ENCODE results near the gene TMOD1.

DNA sequence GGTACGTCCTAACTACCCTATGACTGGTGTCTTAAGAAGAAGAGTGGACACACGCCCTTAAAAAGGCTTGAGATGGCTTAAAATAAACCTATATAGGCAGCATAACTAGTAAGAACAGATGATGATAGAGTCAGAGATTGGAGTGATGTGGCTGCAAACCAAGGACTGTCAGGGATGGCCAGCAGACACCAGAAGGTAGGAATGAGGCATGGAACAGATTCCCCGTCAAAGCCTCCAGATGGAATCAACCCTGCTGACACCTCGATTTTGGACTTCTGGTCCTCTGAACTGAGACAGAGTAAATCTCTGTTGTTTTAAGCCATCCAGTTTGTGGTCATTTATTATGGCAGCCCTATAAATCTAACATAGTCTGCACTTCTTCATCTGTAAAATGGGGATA, 7.4 kb downstream of the TMOD1 start:
- no peak for TF ChIP-seq POLR2A (IDR thresholded peaks at IDR 0.05; ENCODE audit: low read depth, low read length)
- TF ChIP-seq, protein P1, sequence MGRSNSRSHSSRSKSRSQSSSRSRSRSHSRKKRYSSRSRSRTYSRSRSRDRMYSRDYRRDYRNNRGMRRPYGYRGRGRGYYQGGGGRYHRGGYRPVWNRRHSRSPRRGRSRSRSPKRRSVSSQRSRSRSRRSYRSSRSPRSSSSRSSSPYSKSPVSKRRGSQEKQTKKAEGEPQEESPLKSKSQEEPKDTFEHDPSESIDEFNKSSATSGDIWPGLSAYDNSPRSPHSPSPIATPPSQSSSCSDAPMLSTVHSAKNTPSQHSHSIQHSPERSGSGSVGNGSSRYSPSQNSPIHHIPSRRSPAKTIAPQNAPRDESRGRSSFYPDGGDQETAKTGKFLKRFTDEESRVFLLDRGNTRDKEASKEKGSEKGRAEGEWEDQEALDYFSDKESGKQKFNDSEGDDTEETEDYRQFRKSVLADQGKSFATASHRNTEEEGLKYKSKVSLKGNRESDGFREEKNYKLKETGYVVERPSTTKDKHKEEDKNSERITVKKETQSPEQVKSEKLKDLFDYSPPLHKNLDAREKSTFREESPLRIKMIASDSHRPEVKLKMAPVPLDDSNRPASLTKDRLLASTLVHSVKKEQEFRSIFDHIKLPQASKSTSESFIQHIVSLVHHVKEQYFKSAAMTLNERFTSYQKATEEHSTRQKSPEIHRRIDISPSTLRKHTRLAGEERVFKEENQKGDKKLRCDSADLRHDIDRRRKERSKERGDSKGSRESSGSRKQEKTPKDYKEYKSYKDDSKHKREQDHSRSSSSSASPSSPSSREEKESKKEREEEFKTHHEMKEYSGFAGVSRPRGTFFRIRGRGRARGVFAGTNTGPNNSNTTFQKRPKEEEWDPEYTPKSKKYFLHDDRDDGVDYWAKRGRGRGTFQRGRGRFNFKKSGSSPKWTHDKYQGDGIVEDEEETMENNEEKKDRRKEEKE (IDR thresholded peaks at IDR 0.05) = no peak
- TF ChIP-seq, protein P2, sequence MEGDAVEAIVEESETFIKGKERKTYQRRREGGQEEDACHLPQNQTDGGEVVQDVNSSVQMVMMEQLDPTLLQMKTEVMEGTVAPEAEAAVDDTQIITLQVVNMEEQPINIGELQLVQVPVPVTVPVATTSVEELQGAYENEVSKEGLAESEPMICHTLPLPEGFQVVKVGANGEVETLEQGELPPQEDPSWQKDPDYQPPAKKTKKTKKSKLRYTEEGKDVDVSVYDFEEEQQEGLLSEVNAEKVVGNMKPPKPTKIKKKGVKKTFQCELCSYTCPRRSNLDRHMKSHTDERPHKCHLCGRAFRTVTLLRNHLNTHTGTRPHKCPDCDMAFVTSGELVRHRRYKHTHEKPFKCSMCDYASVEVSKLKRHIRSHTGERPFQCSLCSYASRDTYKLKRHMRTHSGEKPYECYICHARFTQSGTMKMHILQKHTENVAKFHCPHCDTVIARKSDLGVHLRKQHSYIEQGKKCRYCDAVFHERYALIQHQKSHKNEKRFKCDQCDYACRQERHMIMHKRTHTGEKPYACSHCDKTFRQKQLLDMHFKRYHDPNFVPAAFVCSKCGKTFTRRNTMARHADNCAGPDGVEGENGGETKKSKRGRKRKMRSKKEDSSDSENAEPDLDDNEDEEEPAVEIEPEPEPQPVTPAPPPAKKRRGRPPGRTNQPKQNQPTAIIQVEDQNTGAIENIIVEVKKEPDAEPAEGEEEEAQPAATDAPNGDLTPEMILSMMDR (IDR thresholded peaks at IDR 0.05 in 2 of 3, conservative IDR thresholded peaks at IDR 0.05 in 1 of 3; ENCODE audit: control insufficient read depth in 2 of 3, extremely low read depth in 1 of 3, insufficient read depth in 1 of 3, low read depth in 3 of 3, low read length in 3 of 3) = no peak
- TF ChIP-seq TCF7 (IDR thresholded peaks at IDR 0.05; ENCODE audit: borderline replicate concordance) = no peak
- no peak for TF ChIP-seq RAD21 (IDR thresholded peaks at IDR 0.05; ENCODE audit: insufficient read depth, low read depth, low read length)
- TF ChIP-seq, protein P3, sequence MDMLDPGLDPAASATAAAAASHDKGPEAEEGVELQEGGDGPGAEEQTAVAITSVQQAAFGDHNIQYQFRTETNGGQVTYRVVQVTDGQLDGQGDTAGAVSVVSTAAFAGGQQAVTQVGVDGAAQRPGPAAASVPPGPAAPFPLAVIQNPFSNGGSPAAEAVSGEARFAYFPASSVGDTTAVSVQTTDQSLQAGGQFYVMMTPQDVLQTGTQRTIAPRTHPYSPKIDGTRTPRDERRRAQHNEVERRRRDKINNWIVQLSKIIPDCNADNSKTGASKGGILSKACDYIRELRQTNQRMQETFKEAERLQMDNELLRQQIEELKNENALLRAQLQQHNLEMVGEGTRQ (IDR thresholded peaks at IDR 0.05; ENCODE audit: borderline replicate concordance, low read depth, low read length) = no peak
- no peak for TF ChIP-seq ZNF24 (IDR thresholded peaks at IDR 0.05)
- TF ChIP-seq, protein P4, sequence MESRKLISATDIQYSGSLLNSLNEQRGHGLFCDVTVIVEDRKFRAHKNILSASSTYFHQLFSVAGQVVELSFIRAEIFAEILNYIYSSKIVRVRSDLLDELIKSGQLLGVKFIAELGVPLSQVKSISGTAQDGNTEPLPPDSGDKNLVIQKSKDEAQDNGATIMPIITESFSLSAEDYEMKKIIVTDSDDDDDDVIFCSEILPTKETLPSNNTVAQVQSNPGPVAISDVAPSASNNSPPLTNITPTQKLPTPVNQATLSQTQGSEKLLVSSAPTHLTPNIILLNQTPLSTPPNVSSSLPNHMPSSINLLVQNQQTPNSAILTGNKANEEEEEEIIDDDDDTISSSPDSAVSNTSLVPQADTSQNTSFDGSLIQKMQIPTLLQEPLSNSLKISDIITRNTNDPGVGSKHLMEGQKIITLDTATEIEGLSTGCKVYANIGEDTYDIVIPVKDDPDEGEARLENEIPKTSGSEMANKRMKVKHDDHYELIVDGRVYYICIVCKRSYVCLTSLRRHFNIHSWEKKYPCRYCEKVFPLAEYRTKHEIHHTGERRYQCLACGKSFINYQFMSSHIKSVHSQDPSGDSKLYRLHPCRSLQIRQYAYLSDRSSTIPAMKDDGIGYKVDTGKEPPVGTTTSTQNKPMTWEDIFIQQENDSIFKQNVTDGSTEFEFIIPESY (IDR thresholded peaks at IDR 0.05) = no peak
- TF ChIP-seq SUZ12 (IDR thresholded peaks at IDR 0.05; ENCODE audit: unreplicated experiment) = no peak
- TF ChIP-seq, protein P5, sequence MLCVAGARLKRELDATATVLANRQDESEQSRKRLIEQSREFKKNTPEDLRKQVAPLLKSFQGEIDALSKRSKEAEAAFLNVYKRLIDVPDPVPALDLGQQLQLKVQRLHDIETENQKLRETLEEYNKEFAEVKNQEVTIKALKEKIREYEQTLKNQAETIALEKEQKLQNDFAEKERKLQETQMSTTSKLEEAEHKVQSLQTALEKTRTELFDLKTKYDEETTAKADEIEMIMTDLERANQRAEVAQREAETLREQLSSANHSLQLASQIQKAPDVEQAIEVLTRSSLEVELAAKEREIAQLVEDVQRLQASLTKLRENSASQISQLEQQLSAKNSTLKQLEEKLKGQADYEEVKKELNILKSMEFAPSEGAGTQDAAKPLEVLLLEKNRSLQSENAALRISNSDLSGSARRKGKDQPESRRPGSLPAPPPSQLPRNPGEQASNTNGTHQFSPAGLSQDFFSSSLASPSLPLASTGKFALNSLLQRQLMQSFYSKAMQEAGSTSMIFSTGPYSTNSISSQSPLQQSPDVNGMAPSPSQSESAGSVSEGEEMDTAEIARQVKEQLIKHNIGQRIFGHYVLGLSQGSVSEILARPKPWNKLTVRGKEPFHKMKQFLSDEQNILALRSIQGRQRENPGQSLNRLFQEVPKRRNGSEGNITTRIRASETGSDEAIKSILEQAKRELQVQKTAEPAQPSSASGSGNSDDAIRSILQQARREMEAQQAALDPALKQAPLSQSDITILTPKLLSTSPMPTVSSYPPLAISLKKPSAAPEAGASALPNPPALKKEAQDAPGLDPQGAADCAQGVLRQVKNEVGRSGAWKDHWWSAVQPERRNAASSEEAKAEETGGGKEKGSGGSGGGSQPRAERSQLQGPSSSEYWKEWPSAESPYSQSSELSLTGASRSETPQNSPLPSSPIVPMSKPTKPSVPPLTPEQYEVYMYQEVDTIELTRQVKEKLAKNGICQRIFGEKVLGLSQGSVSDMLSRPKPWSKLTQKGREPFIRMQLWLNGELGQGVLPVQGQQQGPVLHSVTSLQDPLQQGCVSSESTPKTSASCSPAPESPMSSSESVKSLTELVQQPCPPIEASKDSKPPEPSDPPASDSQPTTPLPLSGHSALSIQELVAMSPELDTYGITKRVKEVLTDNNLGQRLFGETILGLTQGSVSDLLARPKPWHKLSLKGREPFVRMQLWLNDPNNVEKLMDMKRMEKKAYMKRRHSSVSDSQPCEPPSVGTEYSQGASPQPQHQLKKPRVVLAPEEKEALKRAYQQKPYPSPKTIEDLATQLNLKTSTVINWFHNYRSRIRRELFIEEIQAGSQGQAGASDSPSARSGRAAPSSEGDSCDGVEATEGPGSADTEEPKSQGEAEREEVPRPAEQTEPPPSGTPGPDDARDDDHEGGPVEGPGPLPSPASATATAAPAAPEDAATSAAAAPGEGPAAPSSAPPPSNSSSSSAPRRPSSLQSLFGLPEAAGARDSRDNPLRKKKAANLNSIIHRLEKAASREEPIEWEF (IDR thresholded peaks at IDR 0.05; ENCODE audit: insufficient replicate concordance, low read depth, low read length) = no peak
- TF ChIP-seq, protein P6, sequence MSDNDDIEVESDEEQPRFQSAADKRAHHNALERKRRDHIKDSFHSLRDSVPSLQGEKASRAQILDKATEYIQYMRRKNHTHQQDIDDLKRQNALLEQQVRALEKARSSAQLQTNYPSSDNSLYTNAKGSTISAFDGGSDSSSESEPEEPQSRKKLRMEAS (IDR thresholded peaks at IDR 0.05; ENCODE audit: low read depth, low read length) = no peak
- TF ChIP-seq MTA3 (IDR thresholded peaks at IDR 0.05; ENCODE audit: borderline replicate concordance, low read length) = no peak
